MM.1S (cell line): Measurements from ENCODE around the gene LINGO1.

Experiments
- DNase-seq: peaks from one replicate; pipeline ENCODE4 v3.0.0-alpha.2; 2015
- H2AFZ ChIP-seq: fragments of 300-600 bp; sonication (generic); 2 replicates; pipeline ENCODE4 v1.6.0; 2016; ENCODE audit warnings: antibody characterized with exemption, low read length
- H3F3A ChIP-seq: fragments of 300-600 bp; sonication (generic); 2 replicates; pipeline ENCODE4 v1.6.1; 2016; ENCODE audit warnings: mild to moderate bottlenecking, antibody characterized with exemption, low read length, moderate library complexity, mixed read lengths; ENCODE audit not compliant: insufficient read depth
- H3K27ac ChIP-seq: fragments of 300-600 bp; sonication (generic); 2 replicates; pipeline ENCODE4 v1.5.1; 2016; ENCODE audit warnings: mild to moderate bottlenecking, low read length
- H3K27me3 ChIP-seq: fragments of 300-600 bp; sonication (generic); replicated peaks from 2 replicates; pipeline ENCODE4 v1.6.0; 2016; ENCODE audit warnings: low read length; ENCODE audit not compliant: insufficient read depth
- H3K36me3 ChIP-seq: fragments of 300-600 bp; sonication (generic); replicated peaks from 2 replicates; pipeline ENCODE4 v1.6.1; 2016; ENCODE audit warnings: mild to moderate bottlenecking, low read length, mixed read lengths; ENCODE audit not compliant: insufficient read depth
- H3K4me1 ChIP-seq: fragments of 300-600 bp; sonication (generic); 2 replicates; pipeline ENCODE4 v1.6.1; 2016; ENCODE audit warnings: low read length, mixed read lengths
- H3K4me2 ChIP-seq: fragments of 300-600 bp; sonication (generic); 2 replicates; pipeline ENCODE4 v1.6.0; 2016; ENCODE audit warnings: low read depth, low read length
- H3K4me3 ChIP-seq: fragments of 300-600 bp; sonication (generic); 2 replicates; pipeline ENCODE4 v1.5.1; 2016; ENCODE audit warnings: low read length, mixed read lengths
- H3K79me2 ChIP-seq: fragments of 300-600 bp; sonication (generic); 2 replicates; pipeline ENCODE4 v1.6.1; 2016; ENCODE audit warnings: mixed run types, low read length, mixed read lengths
- H3K9ac ChIP-seq: fragments of 300-600 bp; sonication (generic); 2 replicates; pipeline ENCODE4 v1.6.1; 2016; ENCODE audit warnings: low read length, mixed read lengths
- H3K9me2 ChIP-seq: fragments of 300-600 bp; sonication (generic); replicated peaks from 2 replicates; pipeline ENCODE4 v1.6.1; 2016; ENCODE audit warnings: mild to moderate bottlenecking, low read length, mixed read lengths; ENCODE audit not compliant: insufficient read depth
- H3K9me3 ChIP-seq: fragments of 300-600 bp; sonication (generic); replicated peaks from 2 replicates; pipeline ENCODE4 v1.6.1; 2016; ENCODE audit warnings: mild to moderate bottlenecking, low read length, mixed read lengths; ENCODE audit not compliant: insufficient read depth
- H4K20me1 ChIP-seq: fragments of 300-600 bp; sonication (generic); 2 replicates; pipeline ENCODE4 v1.6.1; 2016; ENCODE audit warnings: mild to moderate bottlenecking, low read length, moderate library complexity, mixed read lengths; ENCODE audit not compliant: insufficient read depth
- CTCF ChIP-seq: fragments of 300-600 bp; sonication (generic); IDR thresholded peaks from 2 replicates; pipeline ENCODE4 v1.5.1; 2016; ENCODE audit warnings: antibody characterized with exemption, low read length, mixed read lengths
- EZH2 ChIP-seq: fragments of 300-600 bp; sonication (generic); optimal IDR thresholded peaks from 2 replicates; pipeline ENCODE3; 2017; ENCODE audit warnings: low read depth, mild to moderate bottlenecking, antibody characterized with exemption, low read length, mixed read lengths
- EZH2phosphoT487 ChIP-seq: fragments of 300-600 bp; sonication (generic); IDR thresholded peaks from 2 replicates; pipeline ENCODE4 v1.6.1; 2018; ENCODE audit warnings: antibody characterized with exemption, low read length

Gene LINGO1

GRCh38 chr15:77612958-77613601 is 19.6 kb downstream of the LINGO1 start:
- no peak overlapping the region for H3K4me2 ChIP-seq

GRCh38 chr15:77611767-77612166 is 20.9 kb downstream of the LINGO1 start:
- Histone ChIP-seq H3K9me3 (no peaks in the 10 kb centered on the region), H4K20me1 (no peaks in the 10 kb centered on the region), H3F3A (no peaks in the 10 kb centered on the region), H3K36me3 (no peaks in the 10 kb centered on the region), H3K9ac (no peak overlapping the region), H3K9me2 (no peaks in the 10 kb centered on the region), H2AFZ (no peak overlapping the region), H3K4me3 (no peak overlapping the region), H3K4me2 (no peak overlapping the region), H3K79me2 (no peaks in the 10 kb centered on the region), H3K4me1 (no peaks in the 10 kb centered on the region), H3K27ac (no peak overlapping the region), H3K27me3 (peaks cover 24% of the 10 kb centered on the region; the same call in 1 of the 2 replicates)
- no peak for DNase-seq
- no peak for TF ChIP-seq EZH2
- TF ChIP-seq EZH2phosphoT487 = no peak
- no peak for TF ChIP-seq CTCF

More at GRCh38 chr15:77612958-77613601, 19.6 kb downstream of the LINGO1 start:
- Histone ChIP-seq H3K9ac (no peak overlapping the region), H3K27me3 (peaks cover 24% of the 10 kb centered on the region; the same call in 1 of the 2 replicates), H3K79me2 (no peaks in the 10 kb centered on the region), H3K36me3 (no peaks in the 10 kb centered on the region), H4K20me1 (no peaks in the 10 kb centered on the region), H3K9me2 (no peaks in the 10 kb centered on the region), H3K4me1 (no peaks in the 10 kb centered on the region), H3K27ac (no peak overlapping the region), H3K9me3 (no peaks in the 10 kb centered on the region), H2AFZ (no peak overlapping the region), H3F3A (no peaks in the 10 kb centered on the region), H3K4me3 (no peak overlapping the region)
- DNase-seq = no peak
- TF ChIP-seq EZH2phosphoT487 (no peak), CTCF (no peak), EZH2 (no peak)

- no peak overlapping the region for H3K4me3 ChIP-seq
- H3K36me3 ChIP-seq = no peaks in the 10 kb centered on the region
- H3F3A ChIP-seq = no peaks in the 10 kb centered on the region
- no peaks in the 10 kb centered on the region for H3K79me2 ChIP-seq
- TF ChIP-seq EZH2 = no peak
- no peak for TF ChIP-seq EZH2phosphoT487
- no peak for TF ChIP-seq CTCF
- H3K27me3 ChIP-seq = 0 out of 2 replicates have a peak, but pooled peaks cover 22% of the 10 kb centered on the region
- H4K20me1 ChIP-seq = no peaks in the 10 kb centered on the region
- H3K9me3 ChIP-seq = no peaks in the 10 kb centered on the region
- DNase-seq = no peak
- no peak overlapping the region for H3K27ac ChIP-seq
- no peak overlapping the region for H3K4me2 ChIP-seq
- no peak overlapping the region for H2AFZ ChIP-seq
- no peaks in the 10 kb centered on the region for H3K9me2 ChIP-seq
- H3K4me1 ChIP-seq = no peaks in the 10 kb centered on the region
- H3K9ac ChIP-seq = no peak overlapping the region
Observed at GRCh38 chr15:77610731-77611130, 22.0 kb downstream of the LINGO1 start.
